ENCODE data around the gene NDEL1. TPM values are rescaled to one million over a fixed set of nuclear protein-coding genes. Genes with fewer than 3 reads are reported as not detected.

Gene NDEL1
- polyA plus RNA-seq, 3 donors = 29.8 to 58.3 (median 39.7) TPM

DNA sequence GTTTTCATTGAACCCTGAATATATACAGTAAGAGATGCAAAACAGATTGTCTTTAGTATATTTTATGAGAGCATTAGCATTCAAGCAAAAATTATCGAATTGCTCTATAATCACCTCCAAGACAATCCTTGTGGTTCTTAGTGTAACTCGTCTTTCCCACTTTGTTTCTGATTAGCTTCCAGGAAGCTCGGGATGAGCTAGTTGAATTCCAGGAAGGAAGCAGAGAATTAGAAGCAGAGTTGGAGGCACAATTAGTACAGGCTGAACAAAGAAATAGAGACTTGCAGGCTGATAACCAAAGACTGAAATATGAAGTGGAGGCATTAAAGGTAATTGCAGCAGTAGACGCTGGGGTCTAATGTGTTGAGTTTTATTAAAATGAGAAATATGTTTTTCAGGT, 9.9 kb downstream of the NDEL1 start:
- H2AFZ ChIP-seq (ENCODE audit: insufficient read depth, low read depth, low read length, poor library complexity, severe bottlenecking) = no peak overlapping the region
- Mint-ChIP-seq H3K4me3 (no peak overlapping the region), H3K27ac (no peak overlapping the region), H3K27me3 (ENCODE audit: low read depth in 3 of 3) (no peaks in the 10 kb centered on the region), H3K4me1 (peaks cover 15% of the 10 kb centered on the region), H3K36me3 (peaks cover 63 to 74% of the 10 kb centered on the region in 2 donors), H3K9me3 (no peaks in the 10 kb centered on the region)
- intact Hi-C loops (cut with micrococcal nuclease) = no loop called here
- H3K4me1 ChIP-seq (ENCODE audit: control insufficient read depth in 1 of 2, insufficient read depth in 2 of 2, low read length in 2 of 2) = peaks cover 0 to 9% of the 10 kb centered on the region in 2 donors
- peaks cover 91% of the 10 kb centered on the region for H4K20me1 ChIP-seq (ENCODE audit: insufficient read depth, low read length)
- no peak overlapping the region for H3K4me3 ChIP-seq (replicated peaks in 1 of 3; ENCODE audit: low read depth in 2 of 3, low read length in 3 of 3)
- H3K4me2 ChIP-seq (replicated peaks; ENCODE audit: extremely low read depth, low read length, poor library complexity, severe bottlenecking) = no peak overlapping the region
- peaks cover 43% of the 10 kb centered on the region for H3K79me2 ChIP-seq (ENCODE audit: insufficient read depth, low read length)
- H3K27ac ChIP-seq (ENCODE audit: low read depth in 1 of 2, low read length in 2 of 2) = no peak overlapping the region
- 100% methylated on average over 3 of the region's 4 CpGs for WGBS (ENCODE audit: insufficient coverage)
- H3K27me3 ChIP-seq (ENCODE audit: control insufficient read depth in 2 of 2, insufficient read depth in 2 of 2, low read length in 2 of 2) = no peaks in the 10 kb centered on the region
- DNase-seq = no peak
- H3K36me3 ChIP-seq (replicated peaks in 1 of 2; ENCODE audit: control insufficient read depth in 1 of 2, insufficient read depth in 2 of 2, low read length in 2 of 2) = peaks cover 60 to 79% of the 10 kb centered on the region in 2 donors
- no peaks in the 10 kb centered on the region for H3K9me3 ChIP-seq (replicated peaks in 1 of 2; ENCODE audit: control insufficient read depth in 1 of 2, insufficient read depth in 1 of 2, low read length in 2 of 2)
- TF ChIP-seq, protein P1, sequence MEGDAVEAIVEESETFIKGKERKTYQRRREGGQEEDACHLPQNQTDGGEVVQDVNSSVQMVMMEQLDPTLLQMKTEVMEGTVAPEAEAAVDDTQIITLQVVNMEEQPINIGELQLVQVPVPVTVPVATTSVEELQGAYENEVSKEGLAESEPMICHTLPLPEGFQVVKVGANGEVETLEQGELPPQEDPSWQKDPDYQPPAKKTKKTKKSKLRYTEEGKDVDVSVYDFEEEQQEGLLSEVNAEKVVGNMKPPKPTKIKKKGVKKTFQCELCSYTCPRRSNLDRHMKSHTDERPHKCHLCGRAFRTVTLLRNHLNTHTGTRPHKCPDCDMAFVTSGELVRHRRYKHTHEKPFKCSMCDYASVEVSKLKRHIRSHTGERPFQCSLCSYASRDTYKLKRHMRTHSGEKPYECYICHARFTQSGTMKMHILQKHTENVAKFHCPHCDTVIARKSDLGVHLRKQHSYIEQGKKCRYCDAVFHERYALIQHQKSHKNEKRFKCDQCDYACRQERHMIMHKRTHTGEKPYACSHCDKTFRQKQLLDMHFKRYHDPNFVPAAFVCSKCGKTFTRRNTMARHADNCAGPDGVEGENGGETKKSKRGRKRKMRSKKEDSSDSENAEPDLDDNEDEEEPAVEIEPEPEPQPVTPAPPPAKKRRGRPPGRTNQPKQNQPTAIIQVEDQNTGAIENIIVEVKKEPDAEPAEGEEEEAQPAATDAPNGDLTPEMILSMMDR (IDR thresholded peaks at IDR 0.05) = no peak
- H3K9ac ChIP-seq (ENCODE audit: insufficient read depth, low read length, poor library complexity, severe bottlenecking) = no peak overlapping the region

DNA sequence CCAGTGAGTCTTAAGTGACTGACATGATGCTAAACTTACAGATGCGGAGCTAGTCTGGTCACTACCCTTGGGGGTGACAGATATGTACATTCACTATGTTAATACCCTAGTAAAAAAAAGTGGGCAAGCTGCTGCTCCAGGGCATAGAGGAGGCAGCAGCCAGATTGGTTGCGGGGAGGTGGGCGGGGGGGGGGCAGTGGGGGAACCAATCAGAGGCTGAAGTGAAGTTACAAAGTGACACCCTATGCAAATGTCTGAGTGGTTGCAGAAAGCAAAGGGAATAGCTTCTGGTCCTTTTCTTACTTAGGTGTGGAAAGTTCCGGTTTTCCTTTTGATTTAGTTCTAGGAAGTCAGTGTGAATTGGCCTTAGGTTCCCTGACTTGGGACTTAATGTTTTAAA, 12.1 kb downstream of the NDEL1 start:
- Mint-ChIP-seq H3K27me3 (ENCODE audit: low read depth in 3 of 3) (no peaks in the 10 kb centered on the region), H3K9me3 (no peaks in the 10 kb centered on the region), H3K36me3 (peaks cover 80 to 94% of the 10 kb centered on the region in 2 donors), H3K4me1 (no peaks in the 10 kb centered on the region), H3K4me3 (no peak overlapping the region), H3K27ac (no peak overlapping the region)
- Histone ChIP-seq H3K4me3 (replicated peaks in 1 of 3; ENCODE audit: low read depth in 2 of 3, low read length in 3 of 3) (no peak overlapping the region), H3K79me2 (ENCODE audit: insufficient read depth, low read length) (peaks cover 20% of the 10 kb centered on the region), H4K20me1 (ENCODE audit: insufficient read depth, low read length) (peaks cover 71% of the 10 kb centered on the region), H3K27ac (ENCODE audit: low read depth in 1 of 2, low read length in 2 of 2) (no peak overlapping the region), H3K27me3 (ENCODE audit: control insufficient read depth in 2 of 2, insufficient read depth in 2 of 2, low read length in 2 of 2) (no peaks in the 10 kb centered on the region), H3K4me2 (replicated peaks; ENCODE audit: extremely low read depth, low read length, poor library complexity, severe bottlenecking) (no peak overlapping the region), H3K9ac (ENCODE audit: insufficient read depth, low read length, poor library complexity, severe bottlenecking) (no peak overlapping the region), H3K9me3 (replicated peaks in 1 of 2; ENCODE audit: control insufficient read depth in 1 of 2, insufficient read depth in 1 of 2, low read length in 2 of 2) (no peaks in the 10 kb centered on the region), H2AFZ (ENCODE audit: insufficient read depth, low read depth, low read length, poor library complexity, severe bottlenecking) (no peak overlapping the region), H3K36me3 (replicated peaks in 1 of 2; ENCODE audit: control insufficient read depth in 1 of 2, insufficient read depth in 2 of 2, low read length in 2 of 2) (peaks cover 81 to 99% of the 10 kb centered on the region in 2 donors), H3K4me1 (ENCODE audit: control insufficient read depth in 1 of 2, insufficient read depth in 2 of 2, low read length in 2 of 2) (no peaks in the 10 kb centered on the region)
- no peak for DNase-seq
- no CpG with 5 or more reads among the region's 4 CpGs for WGBS (ENCODE audit: insufficient coverage)
- intact Hi-C loops (cut with micrococcal nuclease) = no loop called here
- TF ChIP-seq, protein P1 (IDR thresholded peaks at IDR 0.05) = no peak
